HG03103 (cell line): Measurements from ENCODE around the gene ANKRD44.

Experiments
- ATAC-seq: cut with Tn5 transposase; IDR thresholded peaks from one replicate; pipeline ENCODE4 v1.9.1; 2021; ENCODE audit warnings: low read depth; ENCODE audit not compliant: unreplicated experiment

ANKRD44 gene

GRCh38 chr2:197131558-197131855 lies 179.1 kb downstream of the ANKRD44 start:
- peak; percentile 75 for ATAC-seq

- ATAC-seq: peak; percentile 70
These were observed 180.3 kb downstream of the ANKRD44 start for GRCh38 chr2:197130318-197130717.

GRCh38 chr2:197128897-197129296 lies 181.7 kb downstream of the ANKRD44 start:
- ATAC-seq: no peak

- no peak for ATAC-seq
These were observed 182.5 kb downstream of the ANKRD44 start for GRCh38 chr2:197128126-197128525.

GRCh38 chr2:197126630-197127352 lies 183.8 kb downstream of the ANKRD44 start:
- ATAC-seq: no peak

GRCh38 chr2:197124639-197125390 lies 185.8 kb downstream of the ANKRD44 start:
- ATAC-seq: no peak

GRCh38 chr2:197122821-197123220 lies 187.8 kb downstream of the ANKRD44 start:
- no peak for ATAC-seq

- ATAC-seq: no peak
These were observed 188.7 kb downstream of the ANKRD44 start for GRCh38 chr2:197121756-197122385.

- ATAC-seq: no peak
These were observed 189.3 kb downstream of the ANKRD44 start for GRCh38 chr2:197121255-197121654.

GRCh38 chr2:197116306-197116879 lies 194.2 kb downstream of the ANKRD44 start:
- ATAC-seq: no peak

- no peak for ATAC-seq
These were observed 195.3 kb downstream of the ANKRD44 start for GRCh38 chr2:197115325-197115724.

- ATAC-seq: peak; percentile 57
These were observed 197.3 kb downstream of the ANKRD44 start for GRCh38 chr2:197113275-197113711.

- ATAC-seq: no peak
These were observed 201.3 kb downstream of the ANKRD44 start for GRCh38 chr2:197109326-197109725.

- no peak for ATAC-seq
These were observed 201.8 kb downstream of the ANKRD44 start for GRCh38 chr2:197108758-197109157.

- no peak for ATAC-seq
These were observed 203.0 kb downstream of the ANKRD44 start for GRCh38 chr2:197107291-197108269.

GRCh38 chr2:197103363-197103762 lies 207.2 kb downstream of the ANKRD44 start:
- ATAC-seq: no peak

- no peak for ATAC-seq
These were observed 208.3 kb downstream of the ANKRD44 start for GRCh38 chr2:197102231-197102630.

- ATAC-seq: no peak
These were observed 209.1 kb downstream of the ANKRD44 start for GRCh38 chr2:197101519-197101918.

GRCh38 chr2:197097578-197098366 lies 212.8 kb downstream of the ANKRD44 start:
- no peak for ATAC-seq
